ENCODE measurements around the gene NKAP.
"Not testable (repeated sequence)": the region's sequence is repeated elsewhere in the genome, so short reads cannot be mapped to it uniquely, and the experiment has no call there.

Gene NKAP

GRCh38 chrX:119917877-119918276 lies 25.7 kb downstream of the NKAP start:
- no peak overlapping the region for H3K27ac ChIP-seq
- H3K9me3 ChIP-seq (ENCODE audit: severe bottlenecking) = no peaks in the 10 kb centered on the region
- peaks cover 3% of the 10 kb centered on the region for H3K27me3 ChIP-seq (ENCODE audit: insufficient read depth, low read depth, severe bottlenecking)
- no peak for TF ChIP-seq CTCF (IDR thresholded peaks at IDR 0.05; ENCODE audit: low read depth, low read length)
- no peak for DNase-seq
- no peak overlapping the region for H3K4me3 ChIP-seq (ENCODE audit: low read depth, low read length)
- no peaks in the 10 kb centered on the region for H3K36me3 ChIP-seq

GRCh38 chrX:119916310-119916709 lies 27.2 kb downstream of the NKAP start:
- Histone ChIP-seq H3K9me3 (ENCODE audit: severe bottlenecking) (no peaks in the 10 kb centered on the region), H3K4me3 (ENCODE audit: low read depth, low read length) (no peak overlapping the region), H3K36me3 (no peaks in the 10 kb centered on the region), H3K27me3 (ENCODE audit: insufficient read depth, low read depth, severe bottlenecking) (peaks cover 6% of the 10 kb centered on the region), H3K27ac (no peak overlapping the region)
- TF ChIP-seq CTCF (IDR thresholded peaks at IDR 0.05; ENCODE audit: low read depth, low read length) = no peak
- no peak for DNase-seq

GRCh38 chrX:119900976-119901375 lies 42.6 kb downstream of the NKAP start:
- DNase-seq = no peak
- Histone ChIP-seq H3K9me3 (ENCODE audit: severe bottlenecking) (no peaks in the 10 kb centered on the region), H3K27ac (no peak overlapping the region), H3K4me3 (ENCODE audit: low read depth, low read length) (no peak overlapping the region), H3K36me3 (no peaks in the 10 kb centered on the region), H3K27me3 (ENCODE audit: insufficient read depth, low read depth, severe bottlenecking) (no peaks in the 10 kb centered on the region)
- TF ChIP-seq CTCF (IDR thresholded peaks at IDR 0.05; ENCODE audit: low read depth, low read length) = no peak

GRCh38 chrX:119899125-119899524 lies 44.4 kb downstream of the NKAP start:
- no peak overlapping the region for H3K27ac ChIP-seq
- H3K9me3 ChIP-seq (ENCODE audit: severe bottlenecking) = no peaks in the 10 kb centered on the region
- H3K36me3 ChIP-seq = no peaks in the 10 kb centered on the region
- no peak for TF ChIP-seq CTCF (IDR thresholded peaks at IDR 0.05; ENCODE audit: low read depth, low read length)
- H3K4me3 ChIP-seq (ENCODE audit: low read depth, low read length) = no peak overlapping the region
- H3K27me3 ChIP-seq (ENCODE audit: insufficient read depth, low read depth, severe bottlenecking) = no peaks in the 10 kb centered on the region
- no peak for DNase-seq

- no peak for TF ChIP-seq CTCF (IDR thresholded peaks at IDR 0.05; ENCODE audit: low read depth, low read length)
Observed at GRCh38 chrX:119895843-119896326, 47.7 kb downstream of the NKAP start, which contains the start of gene AKAP14. Gene AKAP14, plus strand, starts transcription at chrX:119895893. Its CDS starts 7,331 bp downstream, at chrX:119903224.

GRCh38 chrX:119891961-119892692 lies 51.4 kb downstream of the NKAP start:
- not testable (repeated sequence) for H3K36me3 ChIP-seq; DNase-seq; H3K27me3 ChIP-seq (ENCODE audit: insufficient read depth, low read depth, severe bottlenecking); H3K4me3 ChIP-seq (ENCODE audit: low read depth, low read length); H3K9me3 ChIP-seq (ENCODE audit: severe bottlenecking); H3K27ac ChIP-seq

More at GRCh38 chrX:119895843-119896326, 47.7 kb downstream of the NKAP start, which contains the start of gene AKAP14:
- DNase-seq = no peak
- Histone ChIP-seq H3K27ac (no peak within 1 kb of the TSS), H3K36me3 (no peaks in the 10 kb centered on the region), H3K27me3 (ENCODE audit: insufficient read depth, low read depth, severe bottlenecking) (peaks cover 8% of the 10 kb centered on the region), H3K9me3 (ENCODE audit: severe bottlenecking) (no peaks in the 10 kb centered on the region), H3K4me3 (ENCODE audit: low read depth, low read length) (no peak within 1 kb of the TSS)

GRCh38 chrX:119890626-119891025 lies 52.9 kb downstream of the NKAP start:
- DNase-seq; H3K27me3 ChIP-seq (ENCODE audit: insufficient read depth, low read depth, severe bottlenecking); H3K9me3 ChIP-seq (ENCODE audit: severe bottlenecking); H3K36me3 ChIP-seq; H3K27ac ChIP-seq; H3K4me3 ChIP-seq (ENCODE audit: low read depth, low read length): not testable (repeated sequence)
